Smooth muscle cell of the brain vasculature (primary cell): ENCODE measurements around the gene TEX101.
"Not testable (repeated sequence)": the region's sequence is repeated elsewhere in the genome, so short reads cannot be mapped to it uniquely, and the experiment has no call there.

Source experiments
- DNase-seq: peaks from one replicate; pipeline ENCODE4 v3.0.0-alpha.2; 2012; ENCODE audit warnings: low read depth, low spot score

TEX101 gene

GRCh38 chr19:43420954-43421353 lies 6.3 kb downstream of the TEX101 start:
- no peak for DNase-seq

GRCh38 chr19:43422000-43422688 lies 7.5 kb downstream of the TEX101 start:
- no peak for DNase-seq

GRCh38 chr19:43422689-43423066 lies 8.0 kb downstream of the TEX101 start:
- DNase-seq, result no peak

- DNase-seq, result no peak
These were observed 9.1 kb downstream of the TEX101 start for GRCh38 chr19:43423779-43424178.

- DNase-seq, result no peak
These were observed 11.1 kb downstream of the TEX101 start for GRCh38 chr19:43425567-43426392.

GRCh38 chr19:43429395-43429794 lies 14.7 kb downstream of the TEX101 start:
- no peak for DNase-seq

- DNase-seq, result no peak
These were observed 15.5 kb downstream of the TEX101 start for GRCh38 chr19:43430142-43430710.

- DNase-seq, result no peak
These were observed 16.3 kb downstream of the TEX101 start for GRCh38 chr19:43430976-43431375.

- DNase-seq, result no peak
These were observed 18.6 kb downstream of the TEX101 start for GRCh38 chr19:43433358-43433673.

- DNase-seq, result no peak
These were observed 19.0 kb downstream of the TEX101 start for GRCh38 chr19:43433689-43434088.

- no peak for DNase-seq
These were observed 21.1 kb downstream of the TEX101 start for GRCh38 chr19:43435775-43436174.

GRCh38 chr19:43437284-43437683 lies 22.6 kb downstream of the TEX101 start:
- not testable (repeated sequence) for DNase-seq

- DNase-seq, result no peak
These were observed 23.0 kb downstream of the TEX101 start for GRCh38 chr19:43437712-43438111.

- no peak for DNase-seq
These were observed 23.8 kb downstream of the TEX101 start for GRCh38 chr19:43438291-43439031.

GRCh38 chr19:43439032-43439708 lies 24.5 kb downstream of the TEX101 start:
- no peak for DNase-seq

- DNase-seq, result no peak
These were observed 25.0 kb downstream of the TEX101 start for GRCh38 chr19:43439709-43440063.

GRCh38 chr19:43441716-43442115 lies 27.0 kb downstream of the TEX101 start:
- no peak for DNase-seq

GRCh38 chr19:43444091-43444490 lies 29.4 kb downstream of the TEX101 start:
- not testable (repeated sequence) for DNase-seq

GRCh38 chr19:43444531-43445287 lies 30.0 kb downstream of the TEX101 start:
- DNase-seq, result no peak

GRCh38 chr19:43445426-43445825 lies 30.7 kb downstream of the TEX101 start:
- no peak for DNase-seq
